ENCODE results near the gene CLDN5. TPM values are rescaled to one million over a fixed set of nuclear protein-coding genes. Genes with fewer than 3 reads are reported as not detected.
"Not testable (repeated sequence)": the region's sequence is repeated elsewhere in the genome, so short reads cannot be mapped to it uniquely, and the experiment has no call there.

The CLDN5 gene
- total RNA-seq, 1 donor from 2014 or later, result 0.47 TPM

DNA sequence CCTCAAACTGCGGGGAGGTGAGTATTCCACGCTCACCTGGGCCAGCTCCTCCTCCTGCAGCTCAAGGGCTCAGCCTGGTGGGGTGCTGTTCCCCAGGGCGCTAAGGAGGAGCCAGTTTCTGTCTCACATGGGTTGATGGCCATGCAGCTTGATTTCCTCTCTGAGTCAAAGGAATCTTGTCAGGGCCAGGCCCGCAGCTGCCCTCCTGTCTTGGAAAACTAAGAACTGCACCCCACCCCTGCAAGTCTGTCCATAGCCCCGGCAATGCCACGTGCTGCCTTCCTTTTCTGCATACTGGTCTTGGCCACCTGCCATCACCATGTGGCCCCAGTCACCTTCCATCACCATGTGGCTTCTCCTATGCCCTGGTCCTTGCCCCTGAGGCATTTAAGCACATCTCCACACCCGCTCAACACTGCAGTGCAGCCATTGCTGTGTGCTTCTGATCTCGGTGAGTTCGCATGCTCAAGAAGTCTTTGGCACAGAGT lies 35.2 kb upstream of the CLDN5 start:
- Mint-ChIP-seq H3K4me1 (ENCODE audit: low read depth) (no peaks in the 10 kb centered on the region), H3K27ac (no peak overlapping the region), H3K27me3 (ENCODE audit: insufficient read depth) (peaks cover 7% of the 10 kb centered on the region), H3K4me3 (no peak overlapping the region), H3K36me3 (ENCODE audit: low read depth) (no peaks in the 10 kb centered on the region), H3K9me3 (no peaks in the 10 kb centered on the region)
- no peak for DNase-seq (ENCODE audit: low spot score)
- intact Hi-C loops (cut with micrococcal nuclease), result no loop called here

DNA sequence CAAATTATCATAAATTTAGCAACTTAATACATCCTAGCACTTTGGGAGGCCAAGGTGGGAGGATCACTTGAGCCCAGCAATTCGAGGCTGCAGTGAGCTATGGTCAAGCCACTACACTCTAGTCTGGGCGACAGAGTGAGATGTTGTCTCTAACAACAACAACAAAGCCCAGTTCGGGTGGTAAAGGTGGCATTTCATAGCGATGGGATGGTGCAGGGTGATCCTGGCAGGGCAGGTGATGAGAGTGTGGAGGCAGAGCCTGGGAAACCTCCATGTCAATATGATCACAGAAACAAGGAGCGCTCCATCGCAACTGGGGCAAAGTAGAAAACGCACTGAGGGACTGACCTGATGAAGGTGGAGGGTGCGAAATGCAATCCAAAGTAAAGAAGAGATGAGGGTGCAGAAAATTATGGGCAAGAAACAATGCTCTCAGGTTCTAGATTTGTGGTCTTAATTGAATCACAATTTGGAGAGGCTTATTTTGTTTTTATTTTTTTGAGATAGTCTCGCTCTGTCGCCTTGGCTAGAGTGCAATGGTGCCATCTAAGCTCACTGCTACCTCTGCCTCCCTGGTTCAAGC lies 32.8 kb upstream of the CLDN5 start:
- intact Hi-C loops (cut with micrococcal nuclease), result no loop called here
- Mint-ChIP-seq H3K4me3 (no peak overlapping the region), H3K27me3 (ENCODE audit: insufficient read depth) (no peaks in the 10 kb centered on the region), H3K36me3 (ENCODE audit: low read depth) (no peaks in the 10 kb centered on the region), H3K27ac (no peak overlapping the region), H3K4me1 (ENCODE audit: low read depth) (no peaks in the 10 kb centered on the region), H3K9me3 (no peaks in the 10 kb centered on the region)
- DNase-seq (ENCODE audit: low spot score), result no peak

DNA sequence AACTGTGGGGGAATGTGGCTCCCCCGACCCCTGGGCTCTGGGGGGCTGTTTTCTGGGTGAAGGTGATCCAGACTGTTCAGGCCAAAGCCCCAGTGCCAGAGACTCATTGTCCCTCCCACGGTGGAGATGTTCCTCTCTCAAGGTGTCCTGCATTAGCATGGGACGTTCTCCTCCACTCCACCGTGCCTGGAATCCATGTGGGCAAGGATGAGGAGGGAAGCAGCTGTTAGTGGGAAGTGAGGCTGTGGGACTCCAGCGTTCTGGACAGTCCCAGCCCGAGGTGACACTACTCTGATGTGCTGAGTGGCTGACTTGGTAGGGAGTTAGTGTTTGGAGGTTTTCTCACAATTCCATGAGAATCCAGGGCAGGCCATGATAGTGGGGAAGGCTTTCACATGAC lies 31.4 kb upstream of the CLDN5 start:
- no peak for DNase-seq (ENCODE audit: low spot score)
- Mint-ChIP-seq H3K27ac (no peak overlapping the region), H3K4me1 (ENCODE audit: low read depth) (no peaks in the 10 kb centered on the region), H3K27me3 (ENCODE audit: insufficient read depth) (no peaks in the 10 kb centered on the region), H3K36me3 (ENCODE audit: low read depth) (no peaks in the 10 kb centered on the region), H3K4me3 (no peak overlapping the region), H3K9me3 (no peaks in the 10 kb centered on the region)
- intact Hi-C loops (cut with micrococcal nuclease), result no loop called here

DNA sequence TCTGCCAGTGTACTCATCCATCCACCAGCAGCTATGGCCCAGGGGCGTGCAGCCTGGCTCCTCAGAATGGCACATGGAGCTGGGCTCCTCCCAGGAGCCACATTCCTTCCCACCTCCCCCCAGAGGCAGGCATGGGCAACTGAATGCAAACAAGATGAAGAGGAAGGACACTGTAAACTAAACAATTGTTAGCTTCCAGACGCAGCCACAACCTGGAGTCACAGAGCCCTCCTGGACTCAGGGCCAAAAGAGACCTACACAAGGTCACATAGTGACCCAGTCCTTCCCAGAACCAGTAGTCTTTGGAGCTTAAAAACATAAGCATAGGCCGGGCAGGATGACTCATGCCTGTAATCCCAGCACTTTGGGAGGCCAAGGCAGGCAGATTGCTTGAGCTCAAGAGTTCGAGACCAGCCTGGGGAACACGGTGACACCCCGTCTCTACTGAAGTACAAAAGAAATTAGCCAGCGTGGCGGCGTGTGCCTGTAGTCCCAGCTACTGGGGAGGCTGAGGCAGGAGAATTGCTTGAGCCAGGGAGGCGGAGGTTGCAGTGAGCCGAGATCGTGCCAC lies 30.7 kb upstream of the CLDN5 start:
- Mint-ChIP-seq H3K27me3 (ENCODE audit: insufficient read depth) (no peaks in the 10 kb centered on the region), H3K27ac (no peak overlapping the region), H3K4me1 (ENCODE audit: low read depth) (no peaks in the 10 kb centered on the region), H3K36me3 (ENCODE audit: low read depth) (no peaks in the 10 kb centered on the region), H3K9me3 (no peaks in the 10 kb centered on the region), H3K4me3 (no peak overlapping the region)
- intact Hi-C loops (cut with micrococcal nuclease), result no loop called here
- no peak for DNase-seq (ENCODE audit: low spot score)

DNA sequence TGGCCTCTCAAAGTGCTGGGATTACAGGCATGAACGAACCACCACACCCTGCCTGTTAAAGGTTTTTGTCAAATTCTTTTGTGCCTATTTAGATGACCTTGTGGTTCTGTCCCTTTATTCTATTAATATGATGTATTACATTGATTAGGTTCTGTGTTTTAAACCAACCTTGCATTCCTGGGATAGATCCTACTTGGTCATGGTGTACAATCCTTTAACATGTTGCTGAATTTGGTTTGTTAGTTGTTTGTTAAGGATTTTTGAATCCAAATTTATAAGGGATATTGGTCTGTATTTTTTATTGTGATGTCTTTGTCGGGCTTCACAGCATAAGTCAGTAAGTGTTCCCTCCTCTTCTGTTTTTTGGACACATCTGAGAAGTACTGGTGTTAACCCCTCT lies 29.0 kb upstream of the CLDN5 start:
- no peak for DNase-seq (ENCODE audit: low spot score)

DNA sequence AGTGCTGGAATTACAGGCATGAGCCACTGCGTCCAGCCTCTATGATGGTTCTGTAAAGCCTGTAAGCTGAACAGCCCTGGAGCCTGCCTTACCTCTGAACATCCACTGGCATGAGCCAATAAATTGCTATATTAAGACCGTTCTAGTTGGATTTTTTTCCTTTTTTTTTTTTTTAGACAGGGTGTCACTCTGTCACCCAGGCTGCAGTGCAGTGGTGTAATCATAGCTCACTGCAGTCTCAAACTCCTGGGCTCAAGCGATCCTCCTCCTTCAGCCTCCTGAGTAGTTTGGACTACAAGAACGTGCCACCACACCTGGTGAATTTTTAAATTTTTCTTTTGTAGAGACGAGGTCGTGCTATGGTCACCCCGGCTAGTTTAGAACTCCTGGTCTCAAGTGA lies 26.2 kb upstream of the CLDN5 start:
- H3K27me3 Mint-ChIP-seq (ENCODE audit: insufficient read depth), result no peaks in the 10 kb centered on the region
- H3K9me3 Mint-ChIP-seq, result no peaks in the 10 kb centered on the region
- no peak overlapping the region for H3K4me3 Mint-ChIP-seq
- no peaks in the 10 kb centered on the region for H3K36me3 Mint-ChIP-seq (ENCODE audit: low read depth)
- H3K27ac Mint-ChIP-seq, result no peak overlapping the region
- no peak for DNase-seq (ENCODE audit: low spot score)
- intact Hi-C loops (cut with micrococcal nuclease), result no loop called here
- H3K4me1 Mint-ChIP-seq (ENCODE audit: low read depth), result no peaks in the 10 kb centered on the region

More for the DNA sequence above, 29.0 kb upstream of the CLDN5 start:
- intact Hi-C loops (cut with micrococcal nuclease), result no loop called here
- Mint-ChIP-seq H3K36me3 (ENCODE audit: low read depth) (no peaks in the 10 kb centered on the region), H3K4me3 (no peak overlapping the region), H3K27me3 (ENCODE audit: insufficient read depth) (no peaks in the 10 kb centered on the region), H3K9me3 (no peaks in the 10 kb centered on the region), H3K27ac (no peak overlapping the region), H3K4me1 (ENCODE audit: low read depth) (no peaks in the 10 kb centered on the region)

DNA sequence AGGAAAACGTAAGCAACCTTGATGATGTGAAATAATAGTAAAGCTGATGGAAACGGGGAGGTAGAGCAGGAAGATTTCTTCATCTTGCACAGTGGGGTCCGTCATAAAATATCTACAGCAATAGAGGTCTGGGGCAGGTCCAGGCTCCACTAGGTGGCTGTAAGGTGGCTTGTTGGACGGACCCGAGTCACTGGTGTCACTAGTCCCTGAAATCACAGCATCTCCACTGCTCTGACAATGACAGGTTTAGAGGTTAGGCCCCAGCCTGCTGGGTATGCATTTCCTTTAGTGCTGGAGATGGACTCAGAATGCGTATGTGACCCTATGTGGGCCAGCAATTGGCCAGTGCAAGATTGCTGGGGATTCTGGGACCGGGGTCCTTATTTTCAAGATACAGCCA lies 25.2 kb upstream of the CLDN5 start:
- DNase-seq (ENCODE audit: low spot score), result no peak
- no peaks in the 10 kb centered on the region for H3K36me3 Mint-ChIP-seq (ENCODE audit: low read depth)
- no peak overlapping the region for H3K4me3 Mint-ChIP-seq
- H3K27ac Mint-ChIP-seq, result no peak overlapping the region
- peaks cover under 1% of the 10 kb centered on the region for H3K27me3 Mint-ChIP-seq (ENCODE audit: insufficient read depth)
- H3K9me3 Mint-ChIP-seq, result no peaks in the 10 kb centered on the region
- H3K4me1 Mint-ChIP-seq (ENCODE audit: low read depth), result no peaks in the 10 kb centered on the region
- intact Hi-C loops (cut with micrococcal nuclease), result no loop called here

DNA sequence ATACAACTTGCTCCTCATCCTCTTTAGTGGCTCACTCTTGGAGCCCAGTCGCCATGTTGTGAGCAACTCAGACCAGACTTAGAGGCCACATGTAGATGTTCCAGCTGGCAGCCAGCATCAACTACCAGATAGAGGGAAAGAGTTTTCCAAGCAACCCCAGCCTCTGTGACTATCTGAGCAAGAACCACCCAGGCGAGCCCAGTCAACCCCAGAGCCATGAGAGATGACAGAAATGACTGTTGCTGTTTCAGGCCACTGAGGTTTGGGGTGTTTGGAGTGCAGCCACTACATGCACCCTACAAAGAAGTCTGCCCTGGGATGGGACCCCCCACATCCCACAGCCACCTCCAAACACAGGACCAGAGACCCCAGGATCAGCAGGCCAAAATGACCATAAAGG lies 24.8 kb upstream of the CLDN5 start:
- Mint-ChIP-seq H3K9me3 (no peaks in the 10 kb centered on the region), H3K27me3 (ENCODE audit: insufficient read depth) (peaks cover 2% of the 10 kb centered on the region), H3K4me1 (ENCODE audit: low read depth) (no peaks in the 10 kb centered on the region), H3K36me3 (ENCODE audit: low read depth) (no peaks in the 10 kb centered on the region), H3K4me3 (no peak overlapping the region), H3K27ac (no peak overlapping the region)
- no peak for DNase-seq (ENCODE audit: low spot score)
- intact Hi-C loops (cut with micrococcal nuclease), result no loop called here

DNA sequence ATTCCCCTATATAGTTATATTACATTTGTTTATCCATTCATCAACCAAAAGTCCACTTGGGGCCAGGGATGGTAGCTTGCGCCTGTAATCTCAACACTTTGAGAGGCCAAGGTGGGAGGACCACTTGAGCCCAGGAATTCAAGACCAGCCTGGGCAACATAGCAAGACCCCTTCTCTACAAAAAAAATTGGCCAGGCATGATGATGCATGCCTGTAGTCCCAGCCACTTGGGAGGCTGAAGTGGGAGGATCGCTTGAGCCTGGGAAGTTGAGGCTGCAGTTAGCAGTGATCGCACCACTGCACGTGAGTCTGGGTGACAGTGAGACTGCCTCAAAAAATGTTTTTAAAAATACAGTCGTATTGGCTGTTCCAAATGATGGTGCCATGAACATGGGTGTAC lies 24.2 kb upstream of the CLDN5 start:
- H3K27me3 Mint-ChIP-seq (ENCODE audit: insufficient read depth); H3K4me3 Mint-ChIP-seq; H3K27ac Mint-ChIP-seq; H3K36me3 Mint-ChIP-seq (ENCODE audit: low read depth); intact Hi-C loops (cut with micrococcal nuclease); H3K9me3 Mint-ChIP-seq; DNase-seq (ENCODE audit: low spot score); H3K4me1 Mint-ChIP-seq (ENCODE audit: low read depth): not testable (repeated sequence)

DNA sequence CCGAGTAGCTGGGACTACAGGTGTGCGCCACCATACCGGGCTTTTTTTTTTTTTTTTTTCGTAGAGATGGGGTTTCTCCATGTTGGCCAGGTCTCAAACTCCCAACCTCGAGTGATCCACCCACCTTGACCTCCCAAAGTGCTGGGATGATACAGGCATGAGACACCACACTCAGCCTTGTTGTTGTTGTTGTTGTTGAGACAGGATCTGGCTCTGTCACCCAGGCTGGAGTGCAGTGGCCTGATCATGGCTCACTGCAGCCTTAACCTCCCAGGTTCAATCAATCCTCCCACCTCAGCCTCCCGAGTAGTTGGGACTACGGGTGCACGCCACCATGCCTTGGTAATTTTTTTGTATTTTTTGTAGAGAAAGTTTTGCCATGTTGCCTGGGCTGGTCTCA lies 23.4 kb upstream of the CLDN5 start:
- intact Hi-C loops (cut with micrococcal nuclease), result no loop called here
- peaks cover 5% of the 10 kb centered on the region for H3K27me3 Mint-ChIP-seq (ENCODE audit: insufficient read depth)
- DNase-seq (ENCODE audit: low spot score), result no peak
- H3K9me3 Mint-ChIP-seq, result no peaks in the 10 kb centered on the region
- H3K4me3 Mint-ChIP-seq, result no peak overlapping the region
- no peaks in the 10 kb centered on the region for H3K36me3 Mint-ChIP-seq (ENCODE audit: low read depth)
- H3K27ac Mint-ChIP-seq, result no peak overlapping the region
- H3K4me1 Mint-ChIP-seq (ENCODE audit: low read depth), result no peaks in the 10 kb centered on the region

DNA sequence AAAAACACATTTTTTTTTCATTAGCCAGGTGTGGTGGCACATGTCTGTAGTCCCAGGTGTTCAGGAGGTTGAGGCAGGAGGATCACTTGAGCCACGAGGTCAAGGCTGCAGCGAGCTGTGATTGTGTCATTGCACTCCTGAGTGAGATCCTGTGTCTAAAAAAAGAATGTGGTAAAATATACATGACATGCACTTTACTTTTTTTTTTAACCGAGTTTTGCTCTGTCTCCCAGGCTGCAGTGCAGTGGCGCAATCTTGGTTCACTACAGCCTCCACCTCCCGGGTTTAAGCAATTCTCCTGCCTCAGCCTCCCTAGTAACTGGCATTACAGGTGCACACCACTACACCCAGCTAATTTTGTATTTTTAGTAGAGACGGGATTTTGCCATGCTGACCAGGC lies 22.5 kb upstream of the CLDN5 start:
- no peaks in the 10 kb centered on the region for H3K36me3 Mint-ChIP-seq (ENCODE audit: low read depth)
- intact Hi-C loops (cut with micrococcal nuclease), result no loop called here
- DNase-seq (ENCODE audit: low spot score), result no peak

DNA sequence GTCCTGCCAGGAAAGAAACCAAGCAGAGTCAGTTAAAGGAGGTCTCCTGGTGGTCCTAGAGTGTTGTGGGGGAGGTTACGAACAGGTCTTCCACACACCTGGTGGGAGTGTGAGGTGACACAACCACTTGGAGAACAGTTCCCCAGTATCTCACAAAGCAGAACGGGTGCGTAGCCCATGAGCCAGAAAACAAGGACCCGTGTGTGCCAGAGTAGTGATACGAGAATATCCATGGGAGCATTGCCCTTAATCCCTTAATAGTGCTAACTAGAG lies 21.7 kb upstream of the CLDN5 start:
- no peaks in the 10 kb centered on the region for H3K9me3 Mint-ChIP-seq
- H3K27ac Mint-ChIP-seq, result no peak overlapping the region
- no peaks in the 10 kb centered on the region for H3K4me1 Mint-ChIP-seq (ENCODE audit: low read depth)
- no peak overlapping the region for H3K4me3 Mint-ChIP-seq
- intact Hi-C loops (cut with micrococcal nuclease), result no loop called here
- no peaks in the 10 kb centered on the region for H3K36me3 Mint-ChIP-seq (ENCODE audit: low read depth)
- H3K27me3 Mint-ChIP-seq (ENCODE audit: insufficient read depth), result peaks cover 7% of the 10 kb centered on the region
- DNase-seq (ENCODE audit: low spot score), result no peak

More for the DNA sequence above, 22.5 kb upstream of the CLDN5 start:
- Mint-ChIP-seq H3K27me3 (ENCODE audit: insufficient read depth) (peaks cover 5% of the 10 kb centered on the region), H3K9me3 (no peaks in the 10 kb centered on the region), H3K4me1 (ENCODE audit: low read depth) (no peaks in the 10 kb centered on the region), H3K27ac (no peak overlapping the region), H3K4me3 (no peak overlapping the region)

DNA sequence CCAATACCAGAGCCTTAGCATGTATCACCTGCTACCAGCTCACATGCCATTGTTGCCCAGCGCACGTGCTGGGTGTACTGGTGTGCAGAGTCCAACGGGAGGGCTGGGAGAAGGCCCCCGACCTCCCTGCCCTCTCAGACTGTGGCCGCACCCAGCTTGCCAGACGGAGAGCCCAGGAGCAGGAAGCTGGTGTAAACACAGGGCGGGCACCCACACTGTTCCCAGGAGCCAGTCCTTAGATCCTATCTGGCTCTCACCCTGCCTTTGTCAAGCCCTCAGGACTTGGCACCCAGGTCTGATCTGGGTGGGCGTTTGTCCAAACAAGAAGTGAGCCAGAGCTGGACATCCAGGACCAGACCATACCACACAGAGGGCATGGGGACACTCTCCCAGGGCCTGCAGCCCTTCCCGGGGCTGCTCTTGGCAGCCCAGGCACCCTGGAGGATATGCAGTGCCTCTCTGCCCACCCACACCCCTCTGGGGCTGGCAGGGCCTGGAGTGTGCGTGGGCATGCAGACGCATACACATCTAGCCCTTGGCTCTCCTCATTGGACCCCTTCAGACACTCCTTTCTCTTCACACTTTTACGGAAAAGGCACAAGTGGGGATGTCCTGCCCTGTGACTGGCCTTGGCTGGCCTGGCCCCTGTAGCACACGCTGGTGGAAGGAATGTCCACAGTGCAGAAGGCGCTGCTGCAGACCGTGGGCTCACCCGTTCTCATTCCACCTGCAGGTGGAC lies 19.9 kb upstream of the CLDN5 start:
- Mint-ChIP-seq H3K27ac (no peak overlapping the region), H3K4me1 (ENCODE audit: low read depth) (no peaks in the 10 kb centered on the region), H3K27me3 (ENCODE audit: insufficient read depth) (peaks cover 13% of the 10 kb centered on the region), H3K9me3 (no peaks in the 10 kb centered on the region), H3K36me3 (ENCODE audit: low read depth) (no peaks in the 10 kb centered on the region), H3K4me3 (no peak overlapping the region)
- DNase-seq (ENCODE audit: low spot score), result no peak
- intact Hi-C loops (cut with micrococcal nuclease), result no loop called here

Data from activated T-helper 1 cell treated with anti-CD3 and anti-CD28 coated beads, Interleukin-12 subunit alpha, Interleukin-12 subunit beta, Interleukin-2, Interleukin-4 antibody, amounts not matched to agents 30 ng/mL and 10 ng/mL and 1 ng/mL, durations not matched to agents 14 hours and 24 hours and 36 hours (primary cell).